CD4-positive, alpha-beta T cell treated with Interleukin-4 for 4 hours (primary cell): ENCODE results near the gene PYURF.

Experiments
- DNase-seq: peaks from one replicate; pipeline ENCODE4 v3.0.0-alpha.2; 2020

Gene PYURF

GRCh38 chr4:88503344-88503743 is 20.2 kb downstream of the PYURF start:
- DNase-seq, result no peak

- no peak for DNase-seq
Measured at GRCh38 chr4:88497859-88498409, 25.6 kb downstream of the PYURF start.

GRCh38 chr4:88489100-88489761 is 34.3 kb downstream of the PYURF start:
- no peak for DNase-seq

GRCh38 chr4:88481537-88481936 is 42.0 kb downstream of the PYURF start:
- no peak for DNase-seq

GRCh38 chr4:88478247-88478646 is 45.3 kb downstream of the PYURF start:
- DNase-seq, result no peak

GRCh38 chr4:88477229-88477860 is 46.2 kb downstream of the PYURF start:
- DNase-seq, result no peak
